ENCODE measurements around the gene NKX2-2. TPM values are rescaled to one million over a fixed set of nuclear protein-coding genes. Genes with fewer than 3 reads are reported as not detected.

NKX2-2 gene
- total and polyA plus RNA-seq, 2 donors (not counting 3 experiments of a cell fraction or from before 2014, with no cell fraction given): not detected

DNA sequence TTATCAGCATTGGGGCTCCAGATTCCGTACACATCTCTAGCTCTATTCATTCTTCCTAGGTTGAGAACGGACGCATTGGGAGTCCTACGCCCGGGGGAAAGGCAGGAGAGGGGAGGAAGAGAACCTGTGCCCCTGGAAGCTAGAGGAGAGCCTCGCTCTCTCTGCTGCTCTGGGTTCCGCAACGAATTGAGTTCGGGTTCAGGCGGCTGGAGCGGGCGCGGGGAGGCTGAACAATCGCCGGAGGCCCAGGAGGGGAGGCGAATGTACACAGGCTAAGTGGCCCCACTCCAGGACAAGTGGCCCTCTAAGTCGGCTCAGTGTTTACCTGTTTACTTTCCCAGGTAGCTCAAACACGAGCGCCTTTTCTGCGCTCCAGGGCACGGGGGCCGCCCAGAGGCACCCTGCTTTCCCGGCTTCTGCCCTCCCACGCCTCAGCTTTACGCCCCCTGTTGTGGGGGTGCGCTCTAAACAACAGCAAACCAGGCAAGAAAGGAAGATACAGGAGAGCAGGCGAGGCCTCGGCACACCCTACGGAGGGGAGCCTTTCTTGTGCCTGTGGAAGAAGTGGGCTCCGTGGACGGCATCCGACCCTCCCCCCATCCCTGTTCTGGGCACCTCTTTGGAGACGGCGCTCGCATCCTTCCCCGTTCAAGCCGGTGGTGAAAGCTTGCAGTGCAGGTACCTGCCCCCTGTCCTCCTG, 4.6 kb upstream of the NKX2-2 start:
- dilution Hi-C loops (cut with MboI; ENCODE audit: extremely low pct_ligation_motif_present, low sequenced_read_pairs) (no loop called here), intact Hi-C loops (cut with micrococcal nuclease) (no loop called here)
- Histone ChIP-seq H3K4me3 (replicated peaks in 1 of 3; ENCODE audit: insufficient read depth in 1 of 3, low read depth in 1 of 3, low read length in 3 of 3) (no peak overlapping the region), H3K4me2 (ENCODE audit: insufficient read depth, low read length) (no peak overlapping the region), H2AFZ (ENCODE audit: low read depth, low read length) (no peak overlapping the region), H3K9me3 (replicated peaks; ENCODE audit: control insufficient read depth, insufficient read depth, low read length) (no peaks in the 10 kb centered on the region), H4K20me1 (replicated peaks; ENCODE audit: control insufficient read depth, extremely low read depth, insufficient read depth, low read length) (no peaks in the 10 kb centered on the region), H3K27ac (ENCODE audit: insufficient read depth, low read depth, low read length) (no peak overlapping the region), H3K79me2 (ENCODE audit: control insufficient read depth, insufficient read depth, low read length) (no peaks in the 10 kb centered on the region), H3K4me1 (ENCODE audit: control insufficient read depth, extremely low read depth, insufficient read depth, low read length) (no peaks in the 10 kb centered on the region), H3K9ac (replicated peaks; ENCODE audit: extremely low read depth, insufficient read depth, low read length) (no peak overlapping the region), H3K27me3 (ENCODE audit: control insufficient read depth in 2 of 2, insufficient read depth in 2 of 2, low read length in 2 of 2) (peaks cover 86 to 93% of the 10 kb centered on the region in 2 experiments), H3K36me3 (ENCODE audit: control insufficient read depth in 2 of 2, extremely low read depth in 1 of 2, insufficient read depth in 2 of 2, low read length in 2 of 2) (no peaks in the 10 kb centered on the region), H3K9me1 (replicated peaks; ENCODE audit: control insufficient read depth, extremely low read depth, insufficient read depth, low read length) (no peaks in the 10 kb centered on the region)
- CTCF ChIA-PET: interaction anchor here (1.3 to 1.6 kb wide), 2 partner anchors 9 to 13 kb away, joined by 3 to 6 read pairs; no protein-coding TSS in a partner anchor
- POLR2A ChIA-PET: no interaction called here
- TF ChIP-seq FOS (IDR thresholded peaks at IDR 0.05; ENCODE audit: borderline replicate concordance, insufficient read depth, low read length) (no peak), JUN (IDR thresholded peaks at IDR 0.05; ENCODE audit: borderline replicate concordance, insufficient read depth, insufficient read length, low read depth) (no peak), CTCF (IDR thresholded peaks at IDR 0.05; ENCODE audit: extremely low read depth in 1 of 2, insufficient read depth in 1 of 2, low read depth in 1 of 2, low read length in 2 of 2) (no peak)
- FAIRE-seq (no peak), DNase-seq (ENCODE audit: low read depth, low spot score) (no peak)
- no TSS peak for BruUV-seq (replicated peaks)
